AG04450 (cell line): Measurements from ENCODE around the gene EFHD1. TPM values are rescaled to one million over a fixed set of nuclear protein-coding genes. Genes with fewer than 3 reads are reported as not detected.

ENCODE experiments used
- CTCF ChIA-PET: fragments of 300-600, 350-600 bp; formaldehyde crosslinking; extraction: SDS; loops from one replicate; lab custom pipeline; 2022; ENCODE audit warnings: antibody characterized with exemption, inconsistent platforms; lab: Charles Lee
- POLR2A ChIA-PET: fragments of 350-600 bp; formaldehyde crosslinking; extraction: SDS; loops from one replicate; lab custom pipeline; 2021; ENCODE audit warnings: antibody characterized with exemption, inconsistent platforms; lab: Yijun Ruan, JAX
- DNase-seq: peaks from one replicate; pipeline ENCODE4 v3.0.0-alpha.2; 2011; ENCODE audit warnings: low read depth, low spot score
- H3K27ac ChIP-seq: one replicate; pipeline ENCODE4 v1.5.1; 2012; ENCODE audit warnings: low read depth, low read length, control low read depth
- H3K27me3 ChIP-seq: one replicate; pipeline ENCODE4 v1.6.0; 2012; ENCODE audit warnings: low read length; ENCODE audit not compliant: control insufficient read depth, insufficient read depth
- H3K4me3 ChIP-seq: 2 replicates; pipeline ENCODE4 v1.5.1; 2011; ENCODE audit warnings: mild to moderate bottlenecking, low read depth, low read length, control low read depth
- H3K9me3 ChIP-seq: 2 replicates; pipeline ENCODE4 v1.5.1; 2012; ENCODE audit warnings: low read length; ENCODE audit not compliant: control insufficient read depth, insufficient read depth
- polyA plus RNA-seq: library from polyadenylated mRNA; depleted of rRNA; stranded (reverse); fragments of >200 nt; gene quantifications from 2 replicates; pipeline ENCODE4 v1.2.3, GENCODE V29; 2011
- TF ChIP-seq, protein P1 (sequence below): IDR thresholded peaks from 2 replicates; pipeline ENCODE4 v1.5.1; 2011; ENCODE audit warnings: low read depth, low read length, control low read depth, inconsistent platforms

EFHD1 gene
- polyA plus RNA-seq, 1 experiment, result 0.05 TPM

DNA sequence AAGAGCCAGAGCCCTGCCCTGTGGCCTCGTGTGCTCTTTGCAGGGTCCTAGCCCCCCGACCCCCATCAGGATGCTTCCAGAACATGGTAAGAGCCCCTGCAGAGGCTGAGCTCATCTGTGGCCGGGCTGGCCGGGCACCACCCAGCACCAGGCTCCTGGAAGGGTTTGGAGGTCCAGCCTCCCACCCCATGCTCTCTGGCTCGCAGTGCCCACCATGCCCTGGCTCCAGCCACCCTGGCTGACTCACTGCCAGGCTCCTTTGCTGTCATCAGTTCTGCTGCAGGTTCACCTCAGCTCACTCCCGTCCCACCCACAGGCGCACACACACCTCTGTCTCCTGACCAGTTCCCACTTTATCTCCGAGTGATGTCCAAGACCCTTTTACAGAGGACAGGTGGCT, 45.4 kb upstream of the EFHD1 start:
- CTCF ChIA-PET, result no interaction called here
- no peak for DNase-seq
- POLR2A ChIA-PET, result no interaction called here
- TF ChIP-seq, protein P1, sequence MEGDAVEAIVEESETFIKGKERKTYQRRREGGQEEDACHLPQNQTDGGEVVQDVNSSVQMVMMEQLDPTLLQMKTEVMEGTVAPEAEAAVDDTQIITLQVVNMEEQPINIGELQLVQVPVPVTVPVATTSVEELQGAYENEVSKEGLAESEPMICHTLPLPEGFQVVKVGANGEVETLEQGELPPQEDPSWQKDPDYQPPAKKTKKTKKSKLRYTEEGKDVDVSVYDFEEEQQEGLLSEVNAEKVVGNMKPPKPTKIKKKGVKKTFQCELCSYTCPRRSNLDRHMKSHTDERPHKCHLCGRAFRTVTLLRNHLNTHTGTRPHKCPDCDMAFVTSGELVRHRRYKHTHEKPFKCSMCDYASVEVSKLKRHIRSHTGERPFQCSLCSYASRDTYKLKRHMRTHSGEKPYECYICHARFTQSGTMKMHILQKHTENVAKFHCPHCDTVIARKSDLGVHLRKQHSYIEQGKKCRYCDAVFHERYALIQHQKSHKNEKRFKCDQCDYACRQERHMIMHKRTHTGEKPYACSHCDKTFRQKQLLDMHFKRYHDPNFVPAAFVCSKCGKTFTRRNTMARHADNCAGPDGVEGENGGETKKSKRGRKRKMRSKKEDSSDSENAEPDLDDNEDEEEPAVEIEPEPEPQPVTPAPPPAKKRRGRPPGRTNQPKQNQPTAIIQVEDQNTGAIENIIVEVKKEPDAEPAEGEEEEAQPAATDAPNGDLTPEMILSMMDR, result no peak
- H3K4me3 ChIP-seq, result no peak overlapping the region
- no peaks in the 10 kb centered on the region for H3K9me3 ChIP-seq
- no peaks in the 10 kb centered on the region for H3K27me3 ChIP-seq
- no peak overlapping the region for H3K27ac ChIP-seq

DNA sequence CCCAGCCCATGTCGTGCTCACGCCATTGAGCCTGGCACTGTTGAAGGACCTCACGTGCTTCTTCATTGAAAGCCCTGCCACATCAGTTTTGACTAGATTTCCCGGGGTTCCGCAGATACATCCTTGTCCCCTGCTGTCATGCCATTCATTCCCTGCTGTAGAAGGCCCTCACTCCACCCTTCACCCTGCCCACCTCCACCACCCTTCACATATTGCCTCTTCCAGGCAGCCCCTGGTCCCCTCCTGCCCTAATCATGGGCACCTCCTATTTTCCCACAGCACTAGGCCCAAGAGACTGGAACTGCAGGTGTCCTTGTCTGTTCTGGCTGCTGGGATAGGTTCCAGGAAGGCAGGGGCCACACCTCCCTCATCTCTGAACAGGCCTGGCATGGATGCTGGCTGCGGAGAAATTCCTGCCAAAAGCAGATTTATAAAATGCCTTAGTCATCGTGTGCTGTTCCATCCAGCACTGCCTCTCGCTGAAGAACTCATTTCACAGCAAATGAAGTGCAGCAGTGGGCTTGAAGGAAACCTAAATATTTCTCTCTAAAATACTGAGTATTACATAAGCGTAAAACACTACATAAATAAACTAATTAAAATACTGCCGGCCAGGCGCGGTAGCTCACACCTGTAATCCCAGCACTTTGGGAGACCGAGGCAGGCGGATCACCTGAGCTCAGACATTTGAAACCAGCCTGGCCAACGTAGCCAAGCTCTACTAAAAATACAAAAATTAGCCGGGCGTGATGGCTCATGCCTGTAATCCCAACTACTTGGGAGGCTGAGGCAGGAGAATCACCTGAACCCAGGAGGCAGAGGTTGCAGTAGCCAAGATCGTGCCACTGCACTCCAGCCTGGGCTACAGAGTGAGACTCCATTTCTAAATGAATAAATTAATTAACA, 44.5 kb upstream of the EFHD1 start:
- H3K4me3 ChIP-seq, result no peak overlapping the region
- POLR2A ChIA-PET, result no interaction called here
- H3K9me3 ChIP-seq, result no peaks in the 10 kb centered on the region
- peak; percentile 60 for DNase-seq
- H3K27me3 ChIP-seq, result no peaks in the 10 kb centered on the region
- peak overlapping the region; percentile 80 for H3K27ac ChIP-seq
- TF ChIP-seq, protein P1, result no peak
- CTCF ChIA-PET, result interaction anchor here (1.6 kb wide), 1 partner anchor 16 kb away, joined by 5 read pairs; no protein-coding TSS in a partner anchor

DNA sequence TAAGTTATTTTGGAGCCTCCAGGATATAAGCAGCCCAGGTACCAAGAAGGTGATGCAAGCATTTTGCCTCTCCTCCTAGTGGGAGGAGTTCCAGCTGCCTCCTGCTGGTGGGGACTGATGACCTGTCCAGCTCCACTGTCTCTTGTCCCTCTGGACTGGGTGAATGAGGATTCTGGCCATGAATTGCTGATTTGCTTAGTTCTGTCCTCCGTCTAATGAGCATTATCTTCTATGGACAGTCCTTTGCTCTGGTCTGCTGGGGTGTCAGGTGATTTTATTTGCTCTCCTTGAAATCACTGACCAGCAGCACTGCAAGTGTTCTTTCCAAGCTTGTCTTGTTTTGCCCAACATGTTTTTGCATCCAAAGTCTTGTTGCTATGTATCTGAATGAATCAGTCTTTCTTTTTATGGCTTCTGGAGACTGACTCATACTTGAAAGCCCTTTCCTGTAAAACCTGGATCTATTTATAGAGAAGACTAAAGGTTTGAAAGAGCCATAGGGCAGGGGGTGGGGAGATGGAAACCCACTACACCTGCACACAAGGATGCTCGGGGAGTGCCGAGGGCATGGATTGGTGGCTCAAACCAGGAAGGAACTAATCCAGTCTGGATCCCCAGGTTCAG, 40.5 kb upstream of the EFHD1 start:
- POLR2A ChIA-PET, result no interaction called here
- Histone ChIP-seq H3K27me3 (no peaks in the 10 kb centered on the region), H3K9me3 (no peaks in the 10 kb centered on the region), H3K4me3 (no peak overlapping the region), H3K27ac (peak overlapping the region; percentile 31)
- CTCF ChIA-PET, result interaction anchor here (1.5 kb wide), 1 partner anchor 12 kb away, joined by 11 read pairs; no protein-coding TSS in a partner anchor
- no peak for DNase-seq
- TF ChIP-seq, protein P1, result peak; percentile 11; the same call in 1 of the 2 replicates

DNA sequence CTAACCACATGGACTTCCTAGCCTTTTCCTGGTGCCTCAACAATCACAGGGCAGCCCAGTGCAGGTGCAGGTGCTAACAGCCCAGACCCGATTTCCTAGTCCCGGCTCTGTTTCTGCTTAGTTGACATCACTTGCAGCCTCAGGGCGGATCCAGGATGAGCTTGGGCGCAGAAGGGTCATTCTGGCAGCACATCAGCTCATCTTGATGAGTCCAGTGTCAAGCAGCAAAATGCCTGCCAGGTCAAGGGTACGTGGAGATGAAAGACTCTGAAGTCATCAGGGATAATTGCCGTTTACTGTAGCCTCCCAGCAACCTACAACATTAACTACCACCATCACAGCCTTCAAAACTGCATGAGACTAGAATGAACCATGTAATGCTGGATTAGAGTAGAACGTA, 39.4 kb upstream of the EFHD1 start:
- DNase-seq, result no peak
- TF ChIP-seq, protein P1, result no peak
- Histone ChIP-seq H3K27ac (no peak overlapping the region), H3K27me3 (peaks cover 3% of the 10 kb centered on the region), H3K4me3 (no peak overlapping the region), H3K9me3 (no peaks in the 10 kb centered on the region)
- CTCF ChIA-PET, result interaction anchor here (0.6 kb wide), 1 partner anchor 37 kb away, joined by 5 read pairs; no protein-coding TSS in a partner anchor
- POLR2A ChIA-PET, result no interaction called here
